IMR-90 (cell line): Measurements from ENCODE around the gene NSD2. TPM values are rescaled to one million over a fixed set of nuclear protein-coding genes. Genes with fewer than 3 reads are reported as not detected.

Source experiments
- ATAC-seq: fragments of 200-7000 bp; cut with Tn5 transposase; 2 replicates; pipeline ENCODE4 v1.9.1; 2020; ENCODE audit warnings: low read depth, mild to moderate bottlenecking, moderate library complexity
- BruUV-seq: library from RNA; stranded (reverse); fragments of 400-500 nt; replicated peaks from 2 replicates; lab custom pipeline; 2021; lab: Mats Ljungman, UMichigan
- CTCF ChIA-PET: fragments of 300-600 bp; formaldehyde crosslinking; extraction: SDS; loops from one replicate; lab custom pipeline; 2021; ENCODE audit warnings: antibody characterized with exemption; lab: Yijun Ruan, JAX
- POLR2A ChIA-PET: fragments of 300-600 bp; sonication (Branson Sonifier 250); formaldehyde crosslinking; loops from one replicate; lab custom pipeline; 2022; ENCODE audit warnings: antibody characterized with exemption; ENCODE audit not compliant: unreplicated experiment; lab: Charles Lee
- DNase-seq: peaks from one replicate; pipeline ENCODE4 v3.0.0; 2013
- H2AFZ ChIP-seq: replicated peaks from 2 replicates; pipeline ENCODE3; 2013; ENCODE audit warnings: low read length, mild to moderate bottlenecking; ENCODE audit not compliant: poor library complexity
- H2AK5ac ChIP-seq: 2 replicates; pipeline ENCODE4 v1.6.1; 2013; ENCODE audit warnings: low read depth, low read length, inconsistent platforms
- H2AK9ac ChIP-seq: replicated peaks from 2 replicates; pipeline ENCODE3; 2013; ENCODE audit warnings: mild to moderate bottlenecking, low read depth, low read length, moderate library complexity; ENCODE audit not compliant: poor library complexity
- H2BK120ac ChIP-seq: 2 replicates; pipeline ENCODE4 v1.6.1; 2013; ENCODE audit warnings: low read depth, low read length, inconsistent platforms
- H2BK15ac ChIP-seq: 3 replicates; pipeline ENCODE4 v1.6.1; 2013; ENCODE audit warnings: low read depth, low read length, inconsistent platforms
- H2BK20ac ChIP-seq: 2 replicates; pipeline ENCODE4 v1.6.1; 2013; ENCODE audit warnings: low read depth, mild to moderate bottlenecking, inconsistent platforms, low read length, moderate library complexity
- H2BK5ac ChIP-seq: 2 replicates; pipeline ENCODE4 v1.6.1; 2013; ENCODE audit warnings: mild to moderate bottlenecking, low read depth, low read length, inconsistent platforms; ENCODE audit not compliant: poor library complexity, severe bottlenecking
- H3K14ac ChIP-seq: replicated peaks from 2 replicates; pipeline ENCODE4 v1.6.1; 2013; ENCODE audit warnings: low read depth, low read length, inconsistent platforms
- H3K18ac ChIP-seq: 2 replicates; pipeline ENCODE4 v1.6.1; 2013; ENCODE audit warnings: low read depth, low read length, control low read depth
- H3K23ac ChIP-seq: 2 replicates; pipeline ENCODE4 v1.6.1; 2013; ENCODE audit warnings: low read depth, low read length, inconsistent platforms
- H3K27ac ChIP-seq: 2 replicates; pipeline ENCODE4 v1.5.1; 2013; ENCODE audit warnings: mild to moderate bottlenecking, control low read depth, low read length; ENCODE audit not compliant: insufficient read depth
- H3K27me3 ChIP-seq: 2 replicates; pipeline ENCODE4 v1.6.1; 2013; ENCODE audit warnings: low read length; ENCODE audit not compliant: control insufficient read depth, insufficient read depth
- H3K36me3 ChIP-seq: 2 replicates; pipeline ENCODE4 v1.6.1; 2013; ENCODE audit warnings: low read length, mixed read lengths; ENCODE audit not compliant: control insufficient read depth, insufficient read depth
- H3K4ac ChIP-seq: 2 replicates; pipeline ENCODE4 v1.6.1; 2013; ENCODE audit warnings: low read depth, low read length, inconsistent platforms
- H3K4me1 ChIP-seq: 2 replicates; pipeline ENCODE4 v1.6.1; 2013; ENCODE audit warnings: low read length, mixed read lengths; ENCODE audit not compliant: control insufficient read depth, insufficient read depth
- H3K4me2 ChIP-seq: 2 replicates; pipeline ENCODE4 v1.6.1; 2013; ENCODE audit warnings: low read depth, mild to moderate bottlenecking, control low read depth, low read length, moderate library complexity
- H3K4me3 ChIP-seq: 2 replicates; pipeline ENCODE4 v1.5.1; 2013; ENCODE audit warnings: low read depth, mild to moderate bottlenecking, control low read depth, low read length, moderate library complexity; ENCODE audit not compliant: insufficient read depth
- H3K56ac ChIP-seq: 2 replicates; pipeline ENCODE4 v1.6.1; 2013; ENCODE audit warnings: low read length, inconsistent platforms; ENCODE audit not compliant: insufficient read depth; ENCODE audit errors: extremely low read depth
- H3K79me1 ChIP-seq, 2 experiments: 2 replicates each; pipeline ENCODE4 v1.6.1; 2013; ENCODE audit warnings: low read length in 2 of 2, inconsistent platforms in 1 of 2, low read depth in 1 of 2
- H3K9ac ChIP-seq: 2 replicates; pipeline ENCODE4 v1.6.1; 2013; ENCODE audit warnings: low read depth, low read length, control low read depth
- H3K9me1 ChIP-seq: 2 replicates; pipeline ENCODE4 v1.6.1; 2013; ENCODE audit warnings: low read length, inconsistent platforms; ENCODE audit not compliant: insufficient read depth
- H3K9me3 ChIP-seq: 2 replicates; pipeline ENCODE4 v1.6.1; 2013; ENCODE audit warnings: low read length; ENCODE audit not compliant: control insufficient read depth, insufficient read depth
- H4K20me1 ChIP-seq: 2 replicates; pipeline ENCODE4 v1.6.1; 2013; ENCODE audit warnings: low read length, inconsistent platforms; ENCODE audit not compliant: insufficient read depth
- H4K5ac ChIP-seq: 2 replicates; pipeline ENCODE4 v1.6.1; 2013; ENCODE audit warnings: mild to moderate bottlenecking, low read depth, low read length, control low read depth
- H4K8ac ChIP-seq, 2 experiments: 2 replicates each; pipeline ENCODE4 v1.6.1; 2013; ENCODE audit warnings: low read depth in 2 of 2, low read length in 2 of 2, control low read depth in 1 of 2, inconsistent platforms in 1 of 2
- H4K91ac ChIP-seq: 2 replicates; pipeline ENCODE4 v1.6.1; 2013; ENCODE audit warnings: low read depth, low read length, inconsistent platforms; ENCODE audit not compliant: insufficient read depth
- WGBS, 2 experiments: methylation state at CpG; one replicate each; pipeline versions ENCODE4 v1.1.5 to v1.1.7; 2013; ENCODE audit warnings: missing lambda C conversion rate in 2 of 2; ENCODE audit not compliant: insufficient read length in 1 of 2; ENCODE audit errors: extremely low coverage in 2 of 2; 5-methylcytosine and 5-hydroxymethylcytosine counted together
- dilution Hi-C: fragments of 300-500 bp; cut with HindIII; formaldehyde crosslinking; loops from one replicate; pipeline ENCODE4 v1.14.3; 2018; ENCODE audit warnings: low sequenced_read_pairs; ENCODE audit not compliant: unreplicated experiment
- in situ Hi-C: fragments of 300-500 bp; cut with MboI; formaldehyde crosslinking; loops from 3 replicates; pipeline ENCODE4 v1.14.3; 2019; ENCODE audit warnings: low sequenced_read_pairs, inconsistent platforms, mixed read lengths
- intact Hi-C: fragments of 100-400 bp; cut with micrococcal nuclease; formaldehyde crosslinking; loops from 2 replicates; pipeline ENCODE4 v1.10.0; 2022
- polyA plus RNA-seq, 3 experiments: library from polyadenylated mRNA; depleted of rRNA; stranded (reverse); fragments of >200 nt; gene quantifications; 2 replicates each; pipeline ENCODE4 v1.2.3, GENCODE V29; 2012; ENCODE audit warnings: low replicate concordance in 1 of 3
- total RNA-seq: library from RNA; depleted of rRNA; stranded (reverse); fragments of >200 nt; gene quantifications from 2 replicates; pipeline ENCODE4 v1.2.3, GENCODE V29; 2012
- TF ChIP-seq, protein P1 (sequence below): conservative IDR thresholded peaks from 2 replicates; pipeline ENCODE4 v1.5.1; 2012; ENCODE audit warnings: mild to moderate bottlenecking, low read depth, low read length, improper control_type of control experiment

The NSD2 gene
- total and polyA plus RNA-seq, 2 of the 4 experiments (the other 2 are of a cell fraction): 35.9 to 68.1 TPM

DNA sequence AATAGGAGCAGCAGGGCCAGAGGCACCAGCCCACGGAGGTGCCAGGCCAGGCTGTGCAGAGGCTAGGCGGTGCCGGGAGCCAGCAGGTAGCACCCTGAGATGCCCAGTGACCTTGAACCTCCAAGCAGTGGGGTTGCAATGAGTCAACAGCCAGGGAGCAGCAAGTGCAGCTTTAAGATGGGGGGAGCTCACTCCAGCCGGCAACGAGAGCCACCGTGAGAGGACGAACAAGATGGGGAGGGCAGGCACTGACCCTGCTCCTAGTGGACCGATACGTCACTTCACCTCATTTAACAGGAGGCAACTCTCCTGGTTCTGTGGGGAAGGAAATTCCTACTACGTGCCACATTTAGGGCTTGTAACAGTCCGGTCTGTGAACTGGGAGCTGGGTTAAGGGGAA, 20.0 kb upstream of the NSD2 start:
- Histone ChIP-seq H2AK5ac (no peak overlapping the region), H4K5ac (no peak overlapping the region), H3K27me3 (no peaks in the 10 kb centered on the region), H3K9ac (no peak overlapping the region), H3K23ac (no peak overlapping the region), H3K9me1 (peaks cover 35% of the 10 kb centered on the region), H3K4ac (no peak overlapping the region), H3K9me3 (no peaks in the 10 kb centered on the region), H3K4me3 (no peak overlapping the region), H3K18ac (no peak overlapping the region), H3K4me1 (peaks cover 16% of the 10 kb centered on the region; the same call in 1 of the 2 replicates), H4K91ac (no peak overlapping the region), H2BK5ac (no peak overlapping the region), H3K14ac (no peak overlapping the region), H3K36me3 (peaks cover 8% of the 10 kb centered on the region), H2BK15ac (no peak overlapping the region), H3K4me2 (no peak overlapping the region), H3K56ac (no peak overlapping the region), H2AK9ac (no peak overlapping the region), H3K79me1 (peaks cover 27 to 72% of the 10 kb centered on the region in 2 experiments), H2BK20ac (no peak overlapping the region), H4K8ac (no peak overlapping the region), H3K27ac (no peak overlapping the region), H2BK120ac (no peak overlapping the region), H2AFZ (no peak overlapping the region), H4K20me1 (peaks cover 39% of the 10 kb centered on the region)
- ChIA-PET POLR2A (no interaction called here), CTCF (no interaction called here)
- dilution Hi-C loops: no loop called here
- DNase-seq (no peak), ATAC-seq (no peak)
- intact Hi-C loops: no loop called here
- no CpG with 5 or more reads among the region's 11 CpGs for WGBS, 2 experiments
- TF ChIP-seq, protein P1, sequence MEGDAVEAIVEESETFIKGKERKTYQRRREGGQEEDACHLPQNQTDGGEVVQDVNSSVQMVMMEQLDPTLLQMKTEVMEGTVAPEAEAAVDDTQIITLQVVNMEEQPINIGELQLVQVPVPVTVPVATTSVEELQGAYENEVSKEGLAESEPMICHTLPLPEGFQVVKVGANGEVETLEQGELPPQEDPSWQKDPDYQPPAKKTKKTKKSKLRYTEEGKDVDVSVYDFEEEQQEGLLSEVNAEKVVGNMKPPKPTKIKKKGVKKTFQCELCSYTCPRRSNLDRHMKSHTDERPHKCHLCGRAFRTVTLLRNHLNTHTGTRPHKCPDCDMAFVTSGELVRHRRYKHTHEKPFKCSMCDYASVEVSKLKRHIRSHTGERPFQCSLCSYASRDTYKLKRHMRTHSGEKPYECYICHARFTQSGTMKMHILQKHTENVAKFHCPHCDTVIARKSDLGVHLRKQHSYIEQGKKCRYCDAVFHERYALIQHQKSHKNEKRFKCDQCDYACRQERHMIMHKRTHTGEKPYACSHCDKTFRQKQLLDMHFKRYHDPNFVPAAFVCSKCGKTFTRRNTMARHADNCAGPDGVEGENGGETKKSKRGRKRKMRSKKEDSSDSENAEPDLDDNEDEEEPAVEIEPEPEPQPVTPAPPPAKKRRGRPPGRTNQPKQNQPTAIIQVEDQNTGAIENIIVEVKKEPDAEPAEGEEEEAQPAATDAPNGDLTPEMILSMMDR: no peak
- in situ Hi-C loops: no loop called here
- BruUV-seq: no TSS peak
